ENCODE results near the gene PDCD1. TPM values are rescaled to one million over a fixed set of nuclear protein-coding genes. Genes with fewer than 3 reads are reported as not detected.

The PDCD1 gene
- total and polyA plus RNA-seq, 2 of the 8 experiments (the other 6 are each of a cell fraction or from before 2014, with no cell fraction given): 0.48 to 1.1 TPM

- peak in 1 of 2 experiments; percentile 71; a peak in 1 of 4 replicates for TF ChIP-seq SIN3A (conservative IDR thresholded peaks at IDR 0.05 in 1 of 2, IDR thresholded peaks at IDR 0.05 in 1 of 2; ENCODE audit: low read depth in 1 of 2, low read length in 2 of 2)
These were observed 7.5 kb upstream of the PDCD1 start (continued) for GRCh38 chr2:241865957-241866789.

All from H1 (cell line).